Astrocyte of the cerebellum (primary cell): Measurements from ENCODE around the gene IZUMO1.

Experiments
- DNase-seq: peaks from one replicate; pipeline ENCODE4 v3.0.0-alpha.2; 2011; ENCODE audit warnings: low read depth
- H3K4me3 ChIP-seq: 2 replicates; pipeline ENCODE4 v1.5.1; 2011; ENCODE audit warnings: mild to moderate bottlenecking, low read depth, low read length, moderate library complexity
- CTCF ChIP-seq: IDR thresholded peaks from 2 replicates; pipeline ENCODE4 v1.5.1; 2012; ENCODE audit warnings: low read length, low read depth, moderate library complexity, mild to moderate bottlenecking; ENCODE audit errors: missing control alignments
- in situ Hi-C: cut with HindIII; loops from 2 replicates; pipeline ENCODE4 v1.10.0; 2017; ENCODE audit warnings: low sequenced_read_pairs

The IZUMO1 gene

GRCh38 chr19:48724796-48725753 lies 21.6 kb downstream of the IZUMO1 start:
- in situ Hi-C loops: no loop called here
- peak; percentile 71 for DNase-seq

GRCh38 chr19:48722196-48722708 lies 24.5 kb downstream of the IZUMO1 start:
- in situ Hi-C loops: no loop called here
- no peak overlapping the region for H3K4me3 ChIP-seq
- TF ChIP-seq CTCF: no peak
- no peak for DNase-seq

More at GRCh38 chr19:48724796-48725753, 21.6 kb downstream of the IZUMO1 start:
- no peak overlapping the region for H3K4me3 ChIP-seq
- no peak for TF ChIP-seq CTCF

GRCh38 chr19:48720613-48721296 lies 26.0 kb downstream of the IZUMO1 start:
- H3K4me3 ChIP-seq: peak overlapping the region; percentile 60
- no peak for TF ChIP-seq CTCF
- peak; percentile 99 for DNase-seq
- in situ Hi-C loops: no loop called here

- no peak for DNase-seq
- no peak for TF ChIP-seq CTCF
- in situ Hi-C loops: no loop called here
- peak overlapping the region; percentile 60 for H3K4me3 ChIP-seq
Measured at GRCh38 chr19:48720251-48720612, 26.5 kb downstream of the IZUMO1 start.

- DNase-seq: no peak
- peak within 1 kb of the TSS; percentile 60 for H3K4me3 ChIP-seq
- no peak for TF ChIP-seq CTCF
- in situ Hi-C loops: no loop called here
Measured at GRCh38 chr19:48719263-48720171, 27.2 kb downstream of the IZUMO1 start, which contains the start of gene MAMSTR. Gene MAMSTR, minus strand, starts transcription at chr19:48719725. Its CDS starts 694 bp downstream, at chr19:48719031.
